ENCODE measurements around the gene ATG7. TPM values are rescaled to one million over a fixed set of nuclear protein-coding genes. Genes with fewer than 3 reads are reported as not detected.
"Not testable (repeated sequence)": the region's sequence is repeated elsewhere in the genome, so short reads cannot be mapped to it uniquely, and the experiment has no call there.

ATG7 gene
- total and polyA plus RNA-seq, 9 donors: 10.2 to 54.5 (median 37.4) TPM

- WGBS, 3 donors: 13 to 15% (median 14%) methylated on average over 9 of the region's 9 CpGs
- Histone ChIP-seq H3K36me3 (no peaks in the 10 kb centered on the region), H3K27ac (peak overlapping the region; percentile 43 to 54), H3K4me1 (ENCODE audit: insufficient read depth) (peaks cover 48% of the 10 kb centered on the region), H3K9me3 (no peaks in the 10 kb centered on the region), H3K27me3 (no peaks in the 10 kb centered on the region), H3K4me3 (no peak overlapping the region)
- peak; percentile 47 to 65 (median 60) for DNase-seq
- no peak for TF ChIP-seq POLR2A (IDR thresholded peaks at IDR 0.05)
- no peak for TF ChIP-seq EP300 (IDR thresholded peaks at IDR 0.05)
- TF ChIP-seq CTCF (IDR thresholded peaks at IDR 0.05): no peak
- intact Hi-C loops (cut with DNase I): loop anchor here in 1 of 4 donors (10.0 kb wide), 1 partner anchor 157 kb away; no protein-coding TSS in a partner anchor
Observed at GRCh38 chr3:11591391-11592282, 319.4 kb downstream of the ATG7 start.

- Histone ChIP-seq H3K36me3 (no peaks in the 10 kb centered on the region), H3K4me1 (ENCODE audit: insufficient read depth) (peaks cover 49% of the 10 kb centered on the region), H3K4me3 (no peak overlapping the region), H3K27ac (peak overlapping the region; percentile 25 to 54), H3K27me3 (no peaks in the 10 kb centered on the region), H3K9me3 (no peaks in the 10 kb centered on the region)
- TF ChIP-seq EP300 (IDR thresholded peaks at IDR 0.05): no peak
- TF ChIP-seq POLR2A (IDR thresholded peaks at IDR 0.05): no peak
- TF ChIP-seq CTCF (IDR thresholded peaks at IDR 0.05): no peak
- intact Hi-C loops (cut with DNase I): loop anchor here in 1 of 4 donors (10.0 kb wide), 1 partner anchor 158 kb away; no protein-coding TSS in a partner anchor
- 20 to 25% (median 25%) methylated on average over 14 of the region's 14 CpGs for WGBS, 3 donors
- peak in 1 of 5 donors; percentile 25 for DNase-seq
Observed at GRCh38 chr3:11592445-11593298, 320.5 kb downstream of the ATG7 start.

GRCh38 chr3:11593318-11594034 is 321.3 kb downstream of the ATG7 start:
- Histone ChIP-seq H3K9me3 (no peaks in the 10 kb centered on the region), H3K4me1 (ENCODE audit: insufficient read depth) (peaks cover 46% of the 10 kb centered on the region), H3K36me3 (no peaks in the 10 kb centered on the region), H3K4me3 (no peak overlapping the region), H3K27me3 (no peaks in the 10 kb centered on the region), H3K27ac (peak overlapping the region in 1 of 2 donors; percentile 54)
- DNase-seq: peak in 1 of 5 donors; percentile 12
- TF ChIP-seq POLR2A (IDR thresholded peaks at IDR 0.05): no peak
- no peak for TF ChIP-seq CTCF (IDR thresholded peaks at IDR 0.05)
- 76 to 78% (median 77%) methylated on average over 10 of the region's 10 CpGs for whole genome bisulfite sequencing, 3 donors
- intact Hi-C loops (cut with DNase I): loop anchor here in 1 of 4 donors (10.0 kb wide), 1 partner anchor 159 kb away; no protein-coding TSS in a partner anchor

DNA sequence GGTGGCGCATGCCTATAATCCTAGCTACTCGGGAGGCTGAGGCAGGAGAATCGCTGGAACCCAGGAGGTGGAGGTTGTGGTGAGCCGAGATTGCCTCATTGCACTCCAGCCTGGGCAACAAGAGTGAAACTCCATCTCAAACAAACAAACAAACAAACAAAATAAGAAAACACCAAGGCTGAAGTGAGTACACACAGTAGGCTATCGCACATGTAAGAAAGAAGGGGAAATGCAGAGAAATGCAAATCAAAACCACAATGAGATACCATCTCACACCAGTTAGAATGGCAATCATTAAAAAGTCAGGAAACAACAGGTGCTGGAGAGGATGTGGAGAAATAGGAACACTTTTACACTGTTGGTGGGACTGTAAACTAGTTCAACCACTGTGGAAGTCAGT is 322.8 kb downstream of the ATG7 start:
- not testable (repeated sequence) for DNase-seq, H3K9me3 ChIP-seq, H3K36me3 ChIP-seq, H3K27ac ChIP-seq, H3K4me3 ChIP-seq, H3K27me3 ChIP-seq
- intact Hi-C loops (cut with DNase I): loop anchor here in 1 of 4 donors (10.0 kb wide), 1 partner anchor 160 kb away; no protein-coding TSS in a partner anchor
- peaks cover 35% of the 10 kb centered on the region for H3K4me1 ChIP-seq (ENCODE audit: insufficient read depth)
- 96 to 98% (median 96%) methylated on average over 5 of the region's 5 CpGs for WGBS, 3 donors
